Motor neuron (in vitro differentiated cells): ENCODE data around the gene MRPL34. TPM values are rescaled to one million over a fixed set of nuclear protein-coding genes. Genes with fewer than 3 reads are reported as not detected.

Experiments
- ATAC-seq, 8 experiments: fragments of 200-7000 bp; cut with Tn5 transposase; replicated peaks in 6 of 8; 2 replicates each; pipeline ENCODE4 v1.8.0; 2021; ENCODE audit warnings: mild to moderate bottlenecking in 8 of 8, moderate library complexity in 8 of 8
- H3K27ac ChIP-seq, 2 donors: fragments of 250-450 bp; sonication (Bioruptor Pico); 2 replicates each; pipeline ENCODE4 v1.9.0; 2021; ENCODE audit warnings: antibody characterized with exemption in 2 of 2, mild to moderate bottlenecking in 2 of 2, moderate library complexity in 1 of 2
- H3K4me1 ChIP-seq, 2 donors: fragments of 250-450 bp; sonication (Bioruptor Pico); replicated peaks in 1 of 2; 2 replicates each; pipeline ENCODE4 v1.6.1; 2021; ENCODE audit warnings: antibody characterized with exemption in 2 of 2, mild to moderate bottlenecking in 2 of 2, moderate library complexity in 1 of 2
- H3K4me3 ChIP-seq, 5 donors: fragments of 250-450 bp; sonication (Bioruptor Pico); 2 replicates each; pipeline ENCODE4 v1.9.0; 2021; ENCODE audit warnings: antibody characterized with exemption in 5 of 5, mild to moderate bottlenecking in 5 of 5, moderate library complexity in 4 of 5
- WGBS, 10 experiments: fragments of 450-650 bp; shearing (Covaris generic); methylation state at CpG; one replicate each; pipeline ENCODE4 v1.0.0; 2022; 5-methylcytosine and 5-hydroxymethylcytosine counted together
- in situ Hi-C, 9 experiments: fragments of 400-800 bp; cut with MboI; loops; one replicate each; pipeline ENCODE4 v1.15.0; 2021; ENCODE audit warnings: low sequenced_read_pairs in 9 of 9, low pct_unique_long_range_greater_than_20kb in 2 of 9; ENCODE audit not compliant: unreplicated experiment in 9 of 9
- total RNA-seq, 8 experiments: library from RNA; unstranded; fragments of 300-600 nt; gene quantifications; 2 replicates each; pipeline versions ENCODE4 v1.2.3 to v1.2.4, GENCODE V29; 2022

The MRPL34 gene
- total RNA-seq, 8 experiments from 2014 or later, result 31.8 to 72.9 (median 50.1) TPM

- H3K4me3 ChIP-seq, result no peak overlapping the region
- no peak overlapping the region for H3K27ac ChIP-seq
- in situ Hi-C loops, result no loop called here
- ATAC-seq, result peak in 2 of 8 experiments; percentile 1 to 5
- WGBS, 10 experiments, result no CpG with 5 or more reads among the region's 11 CpGs
- H3K4me1 ChIP-seq, result no peaks in the 10 kb centered on the region
Observed at GRCh38 chr19:17320435-17320834, 14.8 kb downstream of the MRPL34 start.

GRCh38 chr19:17321655-17322489 lies 16.2 kb downstream of the MRPL34 start:
- in situ Hi-C loops, result no loop called here
- ATAC-seq, result peak in 4 of 8 experiments; percentile 8 to 13 (median 10)
- no peak overlapping the region for H3K27ac ChIP-seq
- H3K4me1 ChIP-seq, result no peaks in the 10 kb centered on the region
- no peak overlapping the region for H3K4me3 ChIP-seq
- 86 to 100% (median 90%) methylated on average over 1 to 2 of the region's 19 CpGs; no CpG with 5 or more reads in 7 of the 10 experiments for WGBS, 10 experiments

GRCh38 chr19:17322854-17323253 lies 17.2 kb downstream of the MRPL34 start:
- Histone ChIP-seq H3K4me1 (peaks cover 0 to under 1% of the 10 kb centered on the region in 2 donors), H3K27ac (no peak overlapping the region), H3K4me3 (no peak overlapping the region)
- 20 to 100% (median 89%) methylated on average over 1 to 7 of the region's 10 CpGs; no CpG with 5 or more reads in 4 of the 10 experiments for WGBS, 10 experiments
- in situ Hi-C loops, result no loop called here
- ATAC-seq, result peak in 2 of 8 experiments; percentile 6 to 19

GRCh38 chr19:17323300-17323963 lies 17.8 kb downstream of the MRPL34 start:
- in situ Hi-C loops, result no loop called here
- H3K27ac ChIP-seq, result no peak overlapping the region
- ATAC-seq, result peak in 4 of 8 experiments; percentile 1 to 20 (median 9)
- 0 to 100% (median 84%) methylated on average over 1 to 3 of the region's 56 CpGs; no CpG with 5 or more reads in 6 of the 10 experiments for WGBS, 10 experiments
- H3K4me1 ChIP-seq, result peaks cover 0 to 6% of the 10 kb centered on the region in 2 donors
- no peak overlapping the region for H3K4me3 ChIP-seq

GRCh38 chr19:17323964-17324332 lies 18.3 kb downstream of the MRPL34 start:
- WGBS, 10 experiments, result no CpG with 5 or more reads among the region's 7 CpGs
- H3K4me3 ChIP-seq, result no peak overlapping the region
- peak in 3 of 8 experiments; percentile 14 to 40 (median 28) for ATAC-seq
- H3K27ac ChIP-seq, result no peak overlapping the region
- H3K4me1 ChIP-seq, result peaks cover 2 to 10% of the 10 kb centered on the region in 2 donors
- in situ Hi-C loops, result no loop called here

GRCh38 chr19:17324357-17325114 lies 18.9 kb downstream of the MRPL34 start:
- whole genome bisulfite sequencing, 10 experiments, result 87% methylated on average over 7 of the region's 28 CpGs; no CpG with 5 or more reads in 9 of the 10 experiments
- no peak for ATAC-seq
- in situ Hi-C loops, result no loop called here
- Histone ChIP-seq H3K4me3 (no peak overlapping the region), H3K4me1 (peaks cover 4 to 13% of the 10 kb centered on the region in 2 donors), H3K27ac (no peak overlapping the region)

GRCh38 chr19:17325133-17325532 lies 19.5 kb downstream of the MRPL34 start:
- WGBS, 10 experiments, result 94 to 98% (median 96%) methylated on average over 5 to 10 of the region's 20 CpGs; no CpG with 5 or more reads in 7 of the 10 experiments
- H3K4me1 ChIP-seq, result peaks cover 4 to 13% of the 10 kb centered on the region in 2 donors
- in situ Hi-C loops, result no loop called here
- H3K27ac ChIP-seq, result no peak overlapping the region
- no peak for ATAC-seq
- H3K4me3 ChIP-seq, result no peak overlapping the region

- no peak for ATAC-seq
- no peak overlapping the region for H3K4me3 ChIP-seq
- 40 to 100% (median 94%) methylated on average over 1 to 15 of the region's 17 CpGs; no CpG with 5 or more reads in 1 of the 10 experiments for WGBS, 10 experiments
- H3K4me1 ChIP-seq, result peaks cover 4 to 13% of the 10 kb centered on the region in 2 donors
- in situ Hi-C loops, result no loop called here
- H3K27ac ChIP-seq, result no peak overlapping the region
Observed at GRCh38 chr19:17325881-17326594, 20.4 kb downstream of the MRPL34 start.

- in situ Hi-C loops, result no loop called here
- Histone ChIP-seq H3K4me1 (peaks cover 4 to 13% of the 10 kb centered on the region in 2 donors), H3K27ac (no peak overlapping the region), H3K4me3 (no peak overlapping the region)
- WGBS, 10 experiments, result 74 to 100% (median 80%) methylated on average over 1 to 8 of the region's 11 CpGs; no CpG with 5 or more reads in 3 of the 10 experiments
- no peak for ATAC-seq
Observed at GRCh38 chr19:17326595-17326966, 20.9 kb downstream of the MRPL34 start.

GRCh38 chr19:17327068-17327653 lies 21.5 kb downstream of the MRPL34 start:
- WGBS, 10 experiments, result 47 to 100% (median 89%) methylated on average over 1 to 4 of the region's 27 CpGs; no CpG with 5 or more reads in 4 of the 10 experiments
- in situ Hi-C loops, result no loop called here
- H3K27ac ChIP-seq, result peak overlapping the region in 1 of 2 donors; percentile 4
- H3K4me3 ChIP-seq, result peak overlapping the region in 1 of 5 donors; percentile 4
- peaks cover 4 to 13% of the 10 kb centered on the region in 2 donors for H3K4me1 ChIP-seq
- no peak for ATAC-seq

GRCh38 chr19:17327654-17328516 lies 22.2 kb downstream of the MRPL34 start:
- peak in 5 of 8 experiments; percentile 31 to 63 (median 43) for ATAC-seq
- in situ Hi-C loops, result no loop called here
- peaks cover 4 to 13% of the 10 kb centered on the region in 2 donors for H3K4me1 ChIP-seq
- H3K4me3 ChIP-seq, result peak overlapping the region in 2 of 5 donors; percentile 13 to 16
- 41 to 97% (median 74%) methylated on average over 3 to 18 of the region's 64 CpGs; no CpG with 5 or more reads in 6 of the 10 experiments for WGBS, 10 experiments
- H3K27ac ChIP-seq, result peak overlapping the region in 1 of 2 donors; percentile 7
